ENCODE results near the gene CDK13. TPM values are rescaled to one million over a fixed set of nuclear protein-coding genes. Genes with fewer than 3 reads are reported as not detected.

Gene CDK13
- total and polyA plus RNA-seq, 9 of the 15 experiments (the other 6 are each of a cell fraction or from before 2014, with no cell fraction given): 9.8 to 46.1 (median 32.4) TPM

- TF ChIP-seq, protein P1, sequence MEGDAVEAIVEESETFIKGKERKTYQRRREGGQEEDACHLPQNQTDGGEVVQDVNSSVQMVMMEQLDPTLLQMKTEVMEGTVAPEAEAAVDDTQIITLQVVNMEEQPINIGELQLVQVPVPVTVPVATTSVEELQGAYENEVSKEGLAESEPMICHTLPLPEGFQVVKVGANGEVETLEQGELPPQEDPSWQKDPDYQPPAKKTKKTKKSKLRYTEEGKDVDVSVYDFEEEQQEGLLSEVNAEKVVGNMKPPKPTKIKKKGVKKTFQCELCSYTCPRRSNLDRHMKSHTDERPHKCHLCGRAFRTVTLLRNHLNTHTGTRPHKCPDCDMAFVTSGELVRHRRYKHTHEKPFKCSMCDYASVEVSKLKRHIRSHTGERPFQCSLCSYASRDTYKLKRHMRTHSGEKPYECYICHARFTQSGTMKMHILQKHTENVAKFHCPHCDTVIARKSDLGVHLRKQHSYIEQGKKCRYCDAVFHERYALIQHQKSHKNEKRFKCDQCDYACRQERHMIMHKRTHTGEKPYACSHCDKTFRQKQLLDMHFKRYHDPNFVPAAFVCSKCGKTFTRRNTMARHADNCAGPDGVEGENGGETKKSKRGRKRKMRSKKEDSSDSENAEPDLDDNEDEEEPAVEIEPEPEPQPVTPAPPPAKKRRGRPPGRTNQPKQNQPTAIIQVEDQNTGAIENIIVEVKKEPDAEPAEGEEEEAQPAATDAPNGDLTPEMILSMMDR (IDR thresholded peaks at IDR 0.05 in 2 of 3, conservative IDR thresholded peaks at IDR 0.05 in 1 of 3; ENCODE audit: insufficient read depth in 2 of 3, low read depth in 1 of 3, low read length in 3 of 3): no peak
- TF ChIP-seq ZNF57 (CRISPR knock-in tag; IDR thresholded peaks at IDR 0.05) (no peak), RHOXF2B (CRISPR knock-in tag; conservative IDR thresholded peaks at IDR 0.05) (no peak), GATAD2A (IDR thresholded peaks at IDR 0.05) (no peak), NRF1 (conservative IDR thresholded peaks at IDR 0.05 in 1 of 2, IDR thresholded peaks at IDR 0.05 in 1 of 2) (no peak), IRF9 (tag; IDR thresholded peaks at IDR 0.05) (no peak), ZNF133 (CRISPR knock-in tag; IDR thresholded peaks at IDR 0.05) (no peak), YBX1 (IDR thresholded peaks at IDR 0.05) (no peak), ZNF79 (CRISPR knock-in tag; IDR thresholded peaks at IDR 0.05; ENCODE audit: low read depth) (no peak), BDP1 (IDR thresholded peaks at IDR 0.05; ENCODE audit: insufficient read depth, insufficient read length) (no peak)
- TF ChIP-seq, protein P2, sequence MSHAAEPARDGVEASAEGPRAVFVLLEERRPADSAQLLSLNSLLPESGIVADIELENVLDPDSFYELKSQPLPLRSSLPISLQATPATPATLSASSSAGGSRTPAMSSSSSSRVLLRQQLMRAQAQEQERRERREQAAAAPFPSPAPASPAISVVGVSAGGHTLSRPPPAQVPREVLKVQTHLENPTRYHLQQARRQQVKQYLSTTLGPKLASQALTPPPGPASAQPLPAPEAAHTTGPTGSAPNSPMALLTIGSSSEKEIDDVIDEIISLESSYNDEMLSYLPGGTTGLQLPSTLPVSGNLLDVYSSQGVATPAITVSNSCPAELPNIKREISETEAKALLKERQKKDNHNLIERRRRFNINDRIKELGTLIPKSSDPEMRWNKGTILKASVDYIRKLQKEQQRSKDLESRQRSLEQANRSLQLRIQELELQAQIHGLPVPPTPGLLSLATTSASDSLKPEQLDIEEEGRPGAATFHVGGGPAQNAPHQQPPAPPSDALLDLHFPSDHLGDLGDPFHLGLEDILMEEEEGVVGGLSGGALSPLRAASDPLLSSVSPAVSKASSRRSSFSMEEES (CRISPR knock-in tag; IDR thresholded peaks at IDR 0.05): no peak
- TF ChIP-seq, protein P3, sequence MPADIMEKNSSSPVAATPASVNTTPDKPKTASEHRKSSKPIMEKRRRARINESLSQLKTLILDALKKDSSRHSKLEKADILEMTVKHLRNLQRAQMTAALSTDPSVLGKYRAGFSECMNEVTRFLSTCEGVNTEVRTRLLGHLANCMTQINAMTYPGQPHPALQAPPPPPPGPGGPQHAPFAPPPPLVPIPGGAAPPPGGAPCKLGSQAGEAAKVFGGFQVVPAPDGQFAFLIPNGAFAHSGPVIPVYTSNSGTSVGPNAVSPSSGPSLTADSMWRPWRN (IDR thresholded peaks at IDR 0.05; ENCODE audit: low read depth): no peak
These were observed 28.4 kb upstream of the CDK13 start (continued) for GRCh38 chr7:39921506-39922175.
